ENCODE data around the gene GPR157. TPM values are rescaled to one million over a fixed set of nuclear protein-coding genes. Genes with fewer than 3 reads are reported as not detected.

GPR157 gene
- total and polyA plus RNA-seq, 2 experiments from 2014 or later, result 0.81 to 3.9 TPM

DNA sequence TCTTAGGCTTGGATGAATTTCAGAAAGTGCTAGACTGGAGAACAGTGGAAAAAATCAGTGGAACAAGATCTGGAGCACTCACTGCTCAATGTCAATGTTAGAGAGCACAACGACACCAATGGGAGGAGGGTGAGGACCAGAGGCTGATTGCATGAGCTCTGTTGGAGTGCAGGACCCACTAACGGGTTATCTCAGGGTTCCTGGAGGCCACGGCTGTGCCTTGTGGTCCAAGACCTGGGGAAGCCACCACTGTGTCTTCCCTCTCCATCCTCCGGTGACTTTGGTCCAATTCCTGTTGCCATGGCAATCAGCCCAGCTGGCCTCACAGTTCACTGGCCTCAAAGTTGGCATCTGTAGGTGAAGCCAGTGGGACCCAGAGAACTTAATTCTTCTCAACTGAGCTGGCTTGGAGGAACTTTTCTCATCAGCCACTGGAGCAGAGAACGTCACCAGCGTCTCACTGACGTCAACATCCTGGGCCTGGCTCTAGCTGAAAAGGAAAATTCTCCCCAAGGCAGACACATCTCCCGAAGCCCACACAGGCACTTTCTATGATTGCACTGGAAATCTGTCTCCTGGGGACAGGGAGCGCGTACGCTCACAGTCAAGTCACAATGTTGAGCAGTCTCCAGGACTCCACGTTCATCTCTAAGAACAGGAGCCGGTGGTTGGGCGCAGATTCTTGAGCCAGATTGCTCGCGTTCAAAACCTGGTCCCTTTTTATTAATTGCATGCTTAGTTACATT, 21.9 kb upstream of the GPR157 start:
- peaks cover 7% of the 10 kb centered on the region for H4K20me1 ChIP-seq (replicated peaks; ENCODE audit: insufficient read depth)
- peaks cover 25% of the 10 kb centered on the region for H3K79me2 ChIP-seq (replicated peaks; ENCODE audit: insufficient read depth)
- H3K4me2 ChIP-seq, result no peak overlapping the region
- H3K4me1 Mint-ChIP-seq, result peaks cover 2% of the 10 kb centered on the region; the same call in 1 of the 3 replicates
- H3K4me3 ChIP-seq, result no peak overlapping the region
- no peak overlapping the region for H3K4me3 Mint-ChIP-seq
- no peaks in the 10 kb centered on the region for H3K9me3 Mint-ChIP-seq
- H3K36me3 Mint-ChIP-seq (ENCODE audit: low read depth), result peaks cover 30% of the 10 kb centered on the region; the same call in 2 of the 3 replicates
- no peak for DNase-seq (ENCODE audit: low spot score)
- no peak for ATAC-seq
- H3F3A ChIP-seq (replicated peaks; ENCODE audit: low read depth), result no peaks in the 10 kb centered on the region
- H3K27ac Mint-ChIP-seq, result no peak overlapping the region
- no peaks in the 10 kb centered on the region for H3K27me3 ChIP-seq (ENCODE audit: insufficient read depth)
- no peak overlapping the region for H3K27ac ChIP-seq (ENCODE audit: low read depth)
- H3K4me1 ChIP-seq (ENCODE audit: insufficient read depth), result no peaks in the 10 kb centered on the region
- no peaks in the 10 kb centered on the region for H3K9me2 ChIP-seq (ENCODE audit: insufficient read depth)
- TF ChIP-seq, protein P1, sequence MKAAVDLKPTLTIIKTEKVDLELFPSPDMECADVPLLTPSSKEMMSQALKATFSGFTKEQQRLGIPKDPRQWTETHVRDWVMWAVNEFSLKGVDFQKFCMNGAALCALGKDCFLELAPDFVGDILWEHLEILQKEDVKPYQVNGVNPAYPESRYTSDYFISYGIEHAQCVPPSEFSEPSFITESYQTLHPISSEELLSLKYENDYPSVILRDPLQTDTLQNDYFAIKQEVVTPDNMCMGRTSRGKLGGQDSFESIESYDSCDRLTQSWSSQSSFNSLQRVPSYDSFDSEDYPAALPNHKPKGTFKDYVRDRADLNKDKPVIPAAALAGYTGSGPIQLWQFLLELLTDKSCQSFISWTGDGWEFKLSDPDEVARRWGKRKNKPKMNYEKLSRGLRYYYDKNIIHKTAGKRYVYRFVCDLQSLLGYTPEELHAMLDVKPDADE (IDR thresholded peaks at IDR 0.05), result no peak
- TF ChIP-seq, protein P2, sequence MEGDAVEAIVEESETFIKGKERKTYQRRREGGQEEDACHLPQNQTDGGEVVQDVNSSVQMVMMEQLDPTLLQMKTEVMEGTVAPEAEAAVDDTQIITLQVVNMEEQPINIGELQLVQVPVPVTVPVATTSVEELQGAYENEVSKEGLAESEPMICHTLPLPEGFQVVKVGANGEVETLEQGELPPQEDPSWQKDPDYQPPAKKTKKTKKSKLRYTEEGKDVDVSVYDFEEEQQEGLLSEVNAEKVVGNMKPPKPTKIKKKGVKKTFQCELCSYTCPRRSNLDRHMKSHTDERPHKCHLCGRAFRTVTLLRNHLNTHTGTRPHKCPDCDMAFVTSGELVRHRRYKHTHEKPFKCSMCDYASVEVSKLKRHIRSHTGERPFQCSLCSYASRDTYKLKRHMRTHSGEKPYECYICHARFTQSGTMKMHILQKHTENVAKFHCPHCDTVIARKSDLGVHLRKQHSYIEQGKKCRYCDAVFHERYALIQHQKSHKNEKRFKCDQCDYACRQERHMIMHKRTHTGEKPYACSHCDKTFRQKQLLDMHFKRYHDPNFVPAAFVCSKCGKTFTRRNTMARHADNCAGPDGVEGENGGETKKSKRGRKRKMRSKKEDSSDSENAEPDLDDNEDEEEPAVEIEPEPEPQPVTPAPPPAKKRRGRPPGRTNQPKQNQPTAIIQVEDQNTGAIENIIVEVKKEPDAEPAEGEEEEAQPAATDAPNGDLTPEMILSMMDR (conservative IDR thresholded peaks at IDR 0.05; ENCODE audit: low read depth in 2 of 2), result no peak
- TF ChIP-seq, protein P3, sequence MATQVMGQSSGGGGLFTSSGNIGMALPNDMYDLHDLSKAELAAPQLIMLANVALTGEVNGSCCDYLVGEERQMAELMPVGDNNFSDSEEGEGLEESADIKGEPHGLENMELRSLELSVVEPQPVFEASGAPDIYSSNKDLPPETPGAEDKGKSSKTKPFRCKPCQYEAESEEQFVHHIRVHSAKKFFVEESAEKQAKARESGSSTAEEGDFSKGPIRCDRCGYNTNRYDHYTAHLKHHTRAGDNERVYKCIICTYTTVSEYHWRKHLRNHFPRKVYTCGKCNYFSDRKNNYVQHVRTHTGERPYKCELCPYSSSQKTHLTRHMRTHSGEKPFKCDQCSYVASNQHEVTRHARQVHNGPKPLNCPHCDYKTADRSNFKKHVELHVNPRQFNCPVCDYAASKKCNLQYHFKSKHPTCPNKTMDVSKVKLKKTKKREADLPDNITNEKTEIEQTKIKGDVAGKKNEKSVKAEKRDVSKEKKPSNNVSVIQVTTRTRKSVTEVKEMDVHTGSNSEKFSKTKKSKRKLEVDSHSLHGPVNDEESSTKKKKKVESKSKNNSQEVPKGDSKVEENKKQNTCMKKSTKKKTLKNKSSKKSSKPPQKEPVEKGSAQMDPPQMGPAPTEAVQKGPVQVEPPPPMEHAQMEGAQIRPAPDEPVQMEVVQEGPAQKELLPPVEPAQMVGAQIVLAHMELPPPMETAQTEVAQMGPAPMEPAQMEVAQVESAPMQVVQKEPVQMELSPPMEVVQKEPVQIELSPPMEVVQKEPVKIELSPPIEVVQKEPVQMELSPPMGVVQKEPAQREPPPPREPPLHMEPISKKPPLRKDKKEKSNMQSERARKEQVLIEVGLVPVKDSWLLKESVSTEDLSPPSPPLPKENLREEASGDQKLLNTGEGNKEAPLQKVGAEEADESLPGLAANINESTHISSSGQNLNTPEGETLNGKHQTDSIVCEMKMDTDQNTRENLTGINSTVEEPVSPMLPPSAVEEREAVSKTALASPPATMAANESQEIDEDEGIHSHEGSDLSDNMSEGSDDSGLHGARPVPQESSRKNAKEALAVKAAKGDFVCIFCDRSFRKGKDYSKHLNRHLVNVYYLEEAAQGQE (IDR thresholded peaks at IDR 0.05; ENCODE audit: unreplicated experiment), result no peak
- TF ChIP-seq STAT1 (IDR thresholded peaks at IDR 0.05; ENCODE audit: unreplicated experiment), result no peak
- H3K36me3 ChIP-seq (ENCODE audit: insufficient read depth), result peaks cover 6% of the 10 kb centered on the region; the same call in 1 of the 2 replicates
- H3K27me3 Mint-ChIP-seq (ENCODE audit: insufficient read depth, low read depth, poor library complexity), result peaks cover 2% of the 10 kb centered on the region
- H2AFZ ChIP-seq, result no peak overlapping the region

DNA sequence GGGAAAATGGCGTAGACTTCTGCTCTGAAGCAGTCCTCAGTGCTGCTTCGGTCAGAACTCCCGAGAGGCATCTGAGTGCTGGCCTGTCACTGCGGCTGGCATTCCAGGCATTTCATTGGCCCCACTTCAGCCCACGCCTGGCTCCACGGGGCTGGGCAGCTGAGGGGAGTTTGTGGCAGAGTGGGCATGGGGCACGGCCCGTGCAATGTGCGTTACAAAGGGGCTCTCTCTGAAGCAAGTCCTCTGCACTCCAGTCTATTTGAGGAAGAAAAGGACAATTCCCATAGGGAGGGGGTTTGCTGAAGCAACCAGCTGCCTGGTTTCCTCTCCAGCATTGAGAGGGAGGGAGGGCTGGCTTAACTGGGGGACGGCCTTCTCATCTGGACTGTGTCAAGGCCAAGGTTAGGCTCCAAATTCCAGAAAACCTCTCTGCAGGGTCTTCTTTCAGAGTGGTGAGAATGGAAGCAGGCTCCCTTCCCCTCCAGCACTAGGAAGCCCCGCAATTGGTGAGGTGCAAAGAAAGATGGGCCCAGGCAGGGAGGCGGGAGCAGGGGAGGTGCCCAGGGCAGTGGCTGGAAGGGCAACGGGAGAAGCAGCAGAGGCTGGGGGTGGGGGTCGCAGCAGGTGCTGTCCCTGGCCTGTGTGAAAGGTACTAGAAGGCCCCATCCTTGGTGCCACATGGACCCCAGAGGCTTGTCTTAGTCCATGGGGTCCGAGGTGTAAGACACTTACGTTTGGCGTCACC, 21.1 kb upstream of the GPR157 start:
- Mint-ChIP-seq H3K27me3 (ENCODE audit: insufficient read depth, low read depth, poor library complexity) (peaks cover 3% of the 10 kb centered on the region), H3K36me3 (ENCODE audit: low read depth) (peaks cover 30% of the 10 kb centered on the region; the same call in 2 of the 3 replicates), H3K4me1 (peaks cover 2% of the 10 kb centered on the region; the same call in 1 of the 3 replicates), H3K4me3 (no peak overlapping the region), H3K9me3 (no peaks in the 10 kb centered on the region; the same call in 2 of the 3 replicates), H3K27ac (no peak overlapping the region)
- Histone ChIP-seq H2AFZ (no peak overlapping the region), H3K79me2 (replicated peaks; ENCODE audit: insufficient read depth) (peaks cover 22% of the 10 kb centered on the region), H3K4me1 (ENCODE audit: insufficient read depth) (no peaks in the 10 kb centered on the region), H3F3A (replicated peaks; ENCODE audit: low read depth) (no peaks in the 10 kb centered on the region), H3K9me2 (ENCODE audit: insufficient read depth) (no peaks in the 10 kb centered on the region), H3K27ac (ENCODE audit: low read depth) (no peak overlapping the region), H4K20me1 (replicated peaks; ENCODE audit: insufficient read depth) (peaks cover 7% of the 10 kb centered on the region), H3K27me3 (ENCODE audit: insufficient read depth) (no peaks in the 10 kb centered on the region), H3K4me2 (no peak overlapping the region), H3K36me3 (ENCODE audit: insufficient read depth) (peaks cover 6% of the 10 kb centered on the region; the same call in 1 of the 2 replicates), H3K4me3 (no peak overlapping the region)
- no peak for TF ChIP-seq CREB1 (CRISPR knock-in tag; IDR thresholded peaks at IDR 0.05; ENCODE audit: low read depth)
- TF ChIP-seq, protein P3 (IDR thresholded peaks at IDR 0.05; ENCODE audit: unreplicated experiment), result no peak
- DNase-seq (ENCODE audit: low spot score) (no peak), ATAC-seq (no peak)
